Liver (tissue), 9 donors: ENCODE results near the gene PRDM1. TPM values are rescaled to one million over a fixed set of nuclear protein-coding genes. Genes with fewer than 3 reads are reported as not detected.

Experiments used
- DNase-seq: peaks from one replicate; pipeline ENCODE4 v3.0.0-alpha.2; 2017; ENCODE audit warnings: low spot score
- H3K27ac ChIP-seq, 2 donors: one replicate each; pipeline ENCODE4 v1.7.0; 2013; ENCODE audit warnings: inconsistent platforms in 2 of 2, low read length in 2 of 2, control low read depth in 1 of 2, low read depth in 1 of 2, mild to moderate bottlenecking in 1 of 2
- H3K27me3 ChIP-seq, 4 donors: one replicate each; pipeline versions ENCODE4 v1.6.1 to v1.7.0; 2013; ENCODE audit warnings: low read length in 3 of 4, inconsistent platforms in 1 of 4, mild to moderate bottlenecking in 1 of 4, moderate library complexity in 1 of 4; ENCODE audit not compliant: control insufficient read depth in 4 of 4, insufficient read depth in 4 of 4
- H3K36me3 ChIP-seq, 4 donors: one replicate each; pipeline versions ENCODE4 v1.6.1 to v1.7.0; 2013; ENCODE audit warnings: low read length in 3 of 4, mild to moderate bottlenecking in 3 of 4, low read depth in 1 of 4, moderate library complexity in 1 of 4; ENCODE audit not compliant: control insufficient read depth in 4 of 4, insufficient read depth in 3 of 4
- H3K4me1 ChIP-seq, 4 donors: one replicate each; pipeline versions ENCODE4 v1.6.1 to v1.7.0; 2013; ENCODE audit warnings: low read length in 3 of 4, mild to moderate bottlenecking in 3 of 4, moderate library complexity in 1 of 4; ENCODE audit not compliant: control insufficient read depth in 4 of 4, insufficient read depth in 4 of 4
- H3K4me3 ChIP-seq, 3 donors: one replicate each; pipeline versions ENCODE4 v1.6.1 to v1.7.0; 2013; ENCODE audit warnings: low read length in 3 of 3, control low read depth in 1 of 3, low read depth in 1 of 3, mild to moderate bottlenecking in 1 of 3
- H3K9ac ChIP-seq, 2 donors: one replicate each; pipeline ENCODE4 v1.7.0; 2013; ENCODE audit warnings: low read length in 2 of 2, mild to moderate bottlenecking in 2 of 2, moderate library complexity in 2 of 2, control low read depth in 1 of 2, low read depth in 1 of 2
- H3K9me3 ChIP-seq, 4 donors: one replicate each; pipeline versions ENCODE4 v1.6.1 to v1.7.0; 2013; ENCODE audit warnings: low read length in 3 of 4; ENCODE audit not compliant: control insufficient read depth in 4 of 4
- ATF3 ChIP-seq: IDR thresholded peaks from 2 replicates; pipeline ENCODE4 v1.6.1; 2016; ENCODE audit warnings: antibody characterized with exemption
- EGR1 ChIP-seq, 2 donors: IDR thresholded peaks; 2 replicates each; pipeline ENCODE4 v1.6.1; 2016 to 2018; ENCODE audit warnings: antibody characterized with exemption in 2 of 2, low read depth in 2 of 2
- FOXA1 ChIP-seq: IDR thresholded peaks from 2 replicates; pipeline ENCODE4 v1.6.1; 2016; ENCODE audit warnings: antibody characterized with exemption
- FOXA2 ChIP-seq: IDR thresholded peaks from 2 replicates; pipeline ENCODE4 v1.6.1; 2016; ENCODE audit warnings: antibody characterized with exemption
- GABPA ChIP-seq, 2 donors: IDR thresholded peaks in 1 of 2; conservative IDR thresholded peaks in 1 of 2; 2 replicates each; pipeline ENCODE4 v1.6.1; 2016; ENCODE audit warnings: antibody characterized with exemption in 2 of 2, mild to moderate bottlenecking in 1 of 2, moderate library complexity in 1 of 2
- HNF4A ChIP-seq, 2 donors: conservative IDR thresholded peaks; 2 replicates each; pipeline ENCODE4 v1.6.1; 2016; ENCODE audit warnings: antibody characterized with exemption in 2 of 2, mild to moderate bottlenecking in 2 of 2
- HNF4G ChIP-seq: IDR thresholded peaks from 2 replicates; pipeline ENCODE4 v1.6.1; 2016; ENCODE audit warnings: antibody characterized with exemption
- JUND ChIP-seq, 2 donors: IDR thresholded peaks; 2 replicates each; pipeline ENCODE4 v1.6.1; 2016; ENCODE audit warnings: antibody characterized with exemption in 2 of 2
- MAX ChIP-seq: IDR thresholded peaks from 2 replicates; pipeline ENCODE4 v1.6.1; 2016; ENCODE audit warnings: antibody characterized with exemption
- NR2F2 ChIP-seq: IDR thresholded peaks from 2 replicates; pipeline ENCODE4 v1.6.1; 2016; ENCODE audit warnings: antibody characterized with exemption
- RAD21 ChIP-seq, 2 donors: IDR thresholded peaks; 2 replicates each; pipeline ENCODE4 v1.6.1; 2016; ENCODE audit warnings: antibody characterized with exemption in 2 of 2, mild to moderate bottlenecking in 2 of 2
- REST ChIP-seq: IDR thresholded peaks from 2 replicates; pipeline ENCODE4 v1.6.1; 2016; ENCODE audit warnings: antibody characterized with exemption, mild to moderate bottlenecking
- RXRA ChIP-seq, 2 donors: IDR thresholded peaks; 2 replicates each; pipeline ENCODE4 v1.6.1; 2017 to 2018; ENCODE audit warnings: antibody characterized with exemption in 2 of 2, mild to moderate bottlenecking in 1 of 2
- SP1 ChIP-seq: IDR thresholded peaks from 2 replicates; pipeline ENCODE4 v1.6.1; 2018; ENCODE audit warnings: antibody characterized with exemption, mild to moderate bottlenecking
- TAF1 ChIP-seq: conservative IDR thresholded peaks from 2 replicates; pipeline ENCODE4 v1.6.1; 2016; ENCODE audit warnings: antibody characterized with exemption, mild to moderate bottlenecking
- YY1 ChIP-seq: IDR thresholded peaks from 2 replicates; pipeline ENCODE4 v1.6.1; 2016; ENCODE audit warnings: antibody characterized with exemption, mild to moderate bottlenecking
- ZBTB33 ChIP-seq: IDR thresholded peaks from 2 replicates; pipeline ENCODE4 v1.6.1; 2016; ENCODE audit warnings: antibody characterized with exemption
- WGBS: extraction: QIAGEN DNeasy Blood & Tissue Kit; methylation state at CpG from one replicate; pipeline ENCODE4 v1.1.7; 2013; 5-methylcytosine and 5-hydroxymethylcytosine counted together
- polyA plus RNA-seq, 2 donors: library from polyadenylated mRNA; stranded (reverse) in 1 of 2; unstranded in 1 of 2; fragments of 200-250 nt in 1 of 2; fragments of >200 nt in 1 of 2; fragmentation: Nextera tagmentation in 1 of 2; extraction: Ambion mirVana in 1 of 2; gene quantifications; one replicate each; pipeline versions ENCODE4 v1.2.1 to v1.2.3, GENCODE V29; 2013 to 2015
- total RNA-seq, 2 donors: library from RNA; depleted of rRNA; stranded (reverse); fragments of >200 nt; gene quantifications; one replicate each; pipeline ENCODE4 v1.2.3, GENCODE V29; 2014
- TF ChIP-seq, protein P1 (sequence below): fragments of 150-350 bp; IDR thresholded peaks from 2 replicates; pipeline ENCODE4 v1.5.1; 2017; ENCODE audit warnings: improper control_type of control experiment, low read depth, low read length; ENCODE audit not compliant: missing input control
- donor health status: healthy.
- donor health status: healthy.
- donor health status: healthy.
- donor health status: healthy.
- donor health status: healthy.

Gene PRDM1
- total and polyA plus RNA-seq, 4 donors: 0.37 to 2.8 (median 0.65) TPM

DNA sequence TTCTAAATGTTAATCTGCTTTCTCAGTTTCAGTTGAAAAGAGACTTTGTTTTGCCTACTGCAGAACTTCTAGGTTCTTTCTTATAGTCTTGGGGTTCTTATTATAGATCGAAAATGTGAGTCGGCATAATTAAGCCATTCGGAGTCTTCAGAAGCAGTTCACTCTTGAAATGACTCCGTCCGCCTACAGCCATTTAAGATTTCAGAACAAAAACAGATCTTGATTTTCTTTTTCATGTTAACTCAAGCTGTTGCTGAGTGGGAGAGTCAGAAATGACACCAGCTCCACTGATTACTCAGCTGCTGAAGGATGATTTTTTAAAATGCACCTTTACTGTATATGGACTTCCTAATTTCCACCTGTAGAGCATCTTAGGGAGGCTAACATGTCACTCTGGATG lies 15.9 kb downstream of the PRDM1 start:
- Histone ChIP-seq H3K4me1 (peaks cover 0 to 11% (median 2%) of the 10 kb centered on the region in 4 donors), H3K36me3 (no peaks in the 10 kb centered on the region), H3K27me3 (peaks cover 0 to 13% (median 5%) of the 10 kb centered on the region in 4 donors), H3K4me3 (no peak overlapping the region), H3K9me3 (peaks cover 0 to 1% (median 0%) of the 10 kb centered on the region in 4 donors), H3K27ac (no peak overlapping the region), H3K9ac (peak overlapping the region in 1 of 2 donors; percentile 26)
- TF ChIP-seq HNF4G (no peak), RAD21 (IDR thresholded peaks at IDR 0.05) (no peak), NR2F2 (no peak), SP1 (no peak), TAF1 (no peak), ZBTB33 (no peak), FOXA2 (no peak), HNF4A (conservative IDR thresholded peaks at IDR 0.05) (no peak), RXRA (IDR thresholded peaks at IDR 0.05) (no peak), GABPA (IDR thresholded peaks at IDR 0.05 in 1 of 2, conservative IDR thresholded peaks at IDR 0.05 in 1 of 2) (no peak), FOXA1 (no peak), JUND (IDR thresholded peaks at IDR 0.05) (no peak), YY1 (no peak), ATF3 (no peak), REST (no peak), MAX (no peak), EGR1 (IDR thresholded peaks at IDR 0.05; ENCODE audit: low read depth in 2 of 2) (no peak)
- TF ChIP-seq, protein P1, sequence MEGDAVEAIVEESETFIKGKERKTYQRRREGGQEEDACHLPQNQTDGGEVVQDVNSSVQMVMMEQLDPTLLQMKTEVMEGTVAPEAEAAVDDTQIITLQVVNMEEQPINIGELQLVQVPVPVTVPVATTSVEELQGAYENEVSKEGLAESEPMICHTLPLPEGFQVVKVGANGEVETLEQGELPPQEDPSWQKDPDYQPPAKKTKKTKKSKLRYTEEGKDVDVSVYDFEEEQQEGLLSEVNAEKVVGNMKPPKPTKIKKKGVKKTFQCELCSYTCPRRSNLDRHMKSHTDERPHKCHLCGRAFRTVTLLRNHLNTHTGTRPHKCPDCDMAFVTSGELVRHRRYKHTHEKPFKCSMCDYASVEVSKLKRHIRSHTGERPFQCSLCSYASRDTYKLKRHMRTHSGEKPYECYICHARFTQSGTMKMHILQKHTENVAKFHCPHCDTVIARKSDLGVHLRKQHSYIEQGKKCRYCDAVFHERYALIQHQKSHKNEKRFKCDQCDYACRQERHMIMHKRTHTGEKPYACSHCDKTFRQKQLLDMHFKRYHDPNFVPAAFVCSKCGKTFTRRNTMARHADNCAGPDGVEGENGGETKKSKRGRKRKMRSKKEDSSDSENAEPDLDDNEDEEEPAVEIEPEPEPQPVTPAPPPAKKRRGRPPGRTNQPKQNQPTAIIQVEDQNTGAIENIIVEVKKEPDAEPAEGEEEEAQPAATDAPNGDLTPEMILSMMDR: no peak
- 83% methylated on average over 5 of the region's 5 CpGs for WGBS
- no peak for DNase-seq
